Measurements from ENCODE around the gene COL20A1.

COL20A1 gene

DNA sequence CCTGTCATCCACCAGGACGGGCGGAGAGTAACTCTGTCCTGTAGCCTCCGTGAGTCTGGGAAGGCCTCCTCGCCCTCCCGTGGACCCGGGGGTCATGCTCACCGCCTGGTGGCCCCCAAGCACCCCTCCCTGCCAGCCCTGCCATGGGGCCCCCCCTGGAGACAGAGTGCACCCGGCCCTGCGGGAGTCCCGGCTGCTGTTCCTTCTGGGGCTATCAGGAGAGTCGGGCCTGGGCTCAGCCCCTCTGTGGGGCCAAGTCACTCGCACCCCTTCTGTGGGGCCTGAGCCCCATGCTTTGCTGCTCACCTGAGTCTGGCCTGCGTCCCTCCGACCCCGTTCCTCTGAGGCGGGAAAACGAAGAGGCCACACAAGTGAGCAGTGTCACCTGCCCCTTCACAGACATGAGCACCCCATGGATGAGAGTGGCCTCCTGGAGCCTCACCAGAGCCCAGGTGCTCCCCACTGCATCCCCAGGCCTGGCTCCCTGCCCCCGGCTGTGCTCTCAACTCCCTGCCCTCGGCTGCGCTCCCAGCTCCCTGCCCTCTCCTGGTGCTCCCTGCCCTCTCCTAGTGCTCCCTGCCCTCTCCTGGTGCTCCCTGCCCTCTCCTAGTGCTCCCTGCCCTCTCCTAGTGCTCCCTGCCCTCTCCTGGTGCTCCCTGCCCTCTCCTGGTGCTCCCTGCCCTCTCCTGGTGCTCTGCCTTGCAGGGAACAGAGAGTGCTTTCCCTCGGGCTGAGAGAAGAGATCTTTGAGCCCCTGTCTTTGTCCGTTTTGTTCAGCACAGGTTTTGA, 72.8 kb downstream of the COL20A1 start:
- H3K4me3 ChIP-seq (ENCODE audit: low read depth, low read length): no peak overlapping the region
- TF ChIP-seq, protein P1, sequence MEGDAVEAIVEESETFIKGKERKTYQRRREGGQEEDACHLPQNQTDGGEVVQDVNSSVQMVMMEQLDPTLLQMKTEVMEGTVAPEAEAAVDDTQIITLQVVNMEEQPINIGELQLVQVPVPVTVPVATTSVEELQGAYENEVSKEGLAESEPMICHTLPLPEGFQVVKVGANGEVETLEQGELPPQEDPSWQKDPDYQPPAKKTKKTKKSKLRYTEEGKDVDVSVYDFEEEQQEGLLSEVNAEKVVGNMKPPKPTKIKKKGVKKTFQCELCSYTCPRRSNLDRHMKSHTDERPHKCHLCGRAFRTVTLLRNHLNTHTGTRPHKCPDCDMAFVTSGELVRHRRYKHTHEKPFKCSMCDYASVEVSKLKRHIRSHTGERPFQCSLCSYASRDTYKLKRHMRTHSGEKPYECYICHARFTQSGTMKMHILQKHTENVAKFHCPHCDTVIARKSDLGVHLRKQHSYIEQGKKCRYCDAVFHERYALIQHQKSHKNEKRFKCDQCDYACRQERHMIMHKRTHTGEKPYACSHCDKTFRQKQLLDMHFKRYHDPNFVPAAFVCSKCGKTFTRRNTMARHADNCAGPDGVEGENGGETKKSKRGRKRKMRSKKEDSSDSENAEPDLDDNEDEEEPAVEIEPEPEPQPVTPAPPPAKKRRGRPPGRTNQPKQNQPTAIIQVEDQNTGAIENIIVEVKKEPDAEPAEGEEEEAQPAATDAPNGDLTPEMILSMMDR (IDR thresholded peaks at IDR 0.05; ENCODE audit: control insufficient read depth, extremely low read depth, insufficient read depth): no peak
- DNase-seq (ENCODE audit: low read depth): no peak

DNA sequence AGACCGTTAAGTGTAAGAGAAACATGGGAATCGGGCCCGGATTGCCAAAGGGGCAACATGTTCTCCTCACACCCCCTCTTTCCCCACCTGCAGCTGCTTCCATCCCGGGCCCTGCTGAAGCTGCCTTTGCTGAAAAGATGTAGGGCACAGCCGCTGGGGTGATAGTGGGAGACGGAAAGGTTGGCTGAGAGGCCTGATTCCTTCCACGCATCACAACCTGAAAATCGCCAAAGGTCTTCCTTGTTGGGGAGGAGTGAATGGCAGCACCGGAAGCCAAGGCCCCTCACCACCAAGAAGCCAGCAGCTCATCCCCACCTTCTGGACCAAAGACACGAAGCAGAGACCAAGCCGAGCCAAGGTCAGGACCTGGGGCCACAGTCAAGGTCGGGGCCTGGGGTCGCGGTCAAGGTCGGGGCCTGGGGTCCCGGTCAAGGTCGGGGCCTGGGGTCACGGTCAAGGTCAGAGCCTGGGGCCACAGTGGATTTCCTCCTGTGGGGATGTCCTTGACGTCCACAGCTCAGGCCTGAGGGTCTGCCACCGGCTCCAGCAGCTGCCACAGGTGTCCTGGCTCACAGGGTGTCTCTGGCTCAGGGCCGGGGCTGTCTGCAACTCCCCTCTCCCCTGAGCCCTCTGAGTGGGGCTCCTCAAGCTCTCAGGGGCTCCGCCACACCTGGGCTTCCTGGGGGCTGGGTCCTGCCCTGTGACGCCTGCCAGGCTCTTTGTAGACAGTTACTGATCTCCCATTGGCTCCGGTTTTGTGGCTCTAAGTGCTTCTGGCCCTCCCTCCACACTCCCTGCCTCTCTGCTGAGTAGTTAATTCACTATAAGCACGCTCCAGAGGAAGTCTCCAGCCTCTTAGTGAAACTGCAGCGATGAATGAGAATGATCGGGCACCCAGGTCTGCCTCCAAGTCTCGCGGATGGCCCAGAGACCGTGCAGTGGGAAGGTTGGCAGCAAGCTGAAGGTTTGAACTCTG, 73.7 kb downstream of the COL20A1 start:
- no peak for DNase-seq (ENCODE audit: low read depth)
- TF ChIP-seq, protein P1 (IDR thresholded peaks at IDR 0.05; ENCODE audit: control insufficient read depth, extremely low read depth, insufficient read depth): no peak
- H3K4me3 ChIP-seq (ENCODE audit: low read depth, low read length): no peak overlapping the region

DNA sequence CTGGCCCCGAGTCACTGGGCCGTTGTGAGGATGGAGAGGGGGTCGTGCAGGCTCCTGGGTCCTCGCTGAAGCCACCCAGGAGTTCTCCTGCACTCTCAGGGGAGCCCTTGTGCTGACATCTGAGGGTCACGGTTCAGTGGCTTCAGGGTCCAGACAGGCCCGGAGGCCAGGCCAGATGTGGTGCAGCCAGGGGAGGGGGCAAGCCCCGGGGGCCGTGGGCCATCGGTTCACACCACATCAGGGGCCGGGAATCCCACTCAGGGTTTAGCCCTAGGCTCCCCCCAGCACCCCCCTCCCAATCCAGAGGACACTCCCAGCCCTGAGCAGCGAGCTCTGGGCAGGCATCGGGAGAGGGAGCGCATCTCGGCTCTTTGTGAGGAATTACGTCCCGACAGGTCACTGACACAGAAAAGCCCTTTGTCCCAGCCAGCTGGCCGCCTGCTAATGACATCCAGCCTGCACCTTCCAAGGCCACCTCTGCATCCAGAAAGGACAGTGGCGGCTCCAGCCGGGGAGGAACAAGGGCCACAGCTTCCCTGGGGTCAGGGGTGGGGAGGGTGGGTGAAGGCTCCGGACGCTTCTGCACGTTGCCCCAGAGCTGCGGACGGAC, 74.6 kb downstream of the COL20A1 start:
- no peak overlapping the region for H3K4me3 ChIP-seq (ENCODE audit: low read depth, low read length)
- TF ChIP-seq, protein P1 (IDR thresholded peaks at IDR 0.05; ENCODE audit: control insufficient read depth, extremely low read depth, insufficient read depth): no peak
- DNase-seq (ENCODE audit: low read depth): no peak

DNA sequence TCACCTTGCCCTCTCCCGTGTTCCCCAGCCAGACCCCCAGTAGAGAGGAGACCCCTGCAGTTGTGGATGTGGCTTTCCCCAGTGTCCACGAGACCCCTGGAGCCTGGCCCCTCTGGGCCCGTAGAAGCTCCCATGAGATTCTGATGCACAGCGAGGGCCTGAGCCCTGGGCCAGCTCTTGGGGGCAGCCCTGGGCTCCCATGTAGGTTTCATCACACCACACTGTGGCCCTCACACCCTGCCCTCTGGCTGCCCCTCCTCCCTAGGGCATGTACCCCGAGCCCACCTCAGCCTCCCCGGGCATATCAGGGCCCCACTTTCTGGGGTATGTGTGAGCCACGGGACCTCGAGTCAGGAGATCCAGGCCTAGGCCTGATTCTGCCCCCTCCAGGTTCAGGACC, 75.2 kb downstream of the COL20A1 start:
- TF ChIP-seq, protein P1 (IDR thresholded peaks at IDR 0.05; ENCODE audit: control insufficient read depth, extremely low read depth, insufficient read depth): no peak
- H3K4me3 ChIP-seq (ENCODE audit: low read depth, low read length): no peak overlapping the region
- DNase-seq (ENCODE audit: low read depth): no peak

DNA sequence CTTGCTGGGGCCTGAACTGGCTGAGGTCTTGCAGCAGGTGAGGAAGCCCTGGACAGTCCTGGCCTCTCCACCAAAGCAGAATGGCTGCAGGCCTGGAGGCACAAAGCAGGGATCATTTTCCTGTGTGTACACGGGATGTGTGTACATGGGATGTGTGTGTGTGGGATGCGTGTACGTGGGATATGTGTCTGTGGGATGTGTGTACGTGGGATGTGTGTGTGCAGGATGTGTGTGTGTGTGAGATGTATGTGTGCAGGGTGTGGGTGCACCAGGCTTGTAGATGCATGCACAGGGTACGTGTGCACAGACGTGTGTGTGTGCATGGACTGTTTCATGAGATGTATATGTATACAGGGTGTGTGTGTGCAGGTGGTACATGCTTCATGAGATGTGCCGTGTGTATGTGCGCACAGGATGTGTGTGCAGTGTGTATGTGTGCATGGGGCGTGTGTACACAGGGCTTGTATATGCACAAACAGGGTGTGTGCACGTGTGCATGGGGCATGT, 76.1 kb downstream of the COL20A1 start:
- TF ChIP-seq, protein P1 (IDR thresholded peaks at IDR 0.05; ENCODE audit: control insufficient read depth, extremely low read depth, insufficient read depth): no peak
- DNase-seq (ENCODE audit: low read depth): no peak
- no peak overlapping the region for H3K4me3 ChIP-seq (ENCODE audit: low read depth, low read length)

DNA sequence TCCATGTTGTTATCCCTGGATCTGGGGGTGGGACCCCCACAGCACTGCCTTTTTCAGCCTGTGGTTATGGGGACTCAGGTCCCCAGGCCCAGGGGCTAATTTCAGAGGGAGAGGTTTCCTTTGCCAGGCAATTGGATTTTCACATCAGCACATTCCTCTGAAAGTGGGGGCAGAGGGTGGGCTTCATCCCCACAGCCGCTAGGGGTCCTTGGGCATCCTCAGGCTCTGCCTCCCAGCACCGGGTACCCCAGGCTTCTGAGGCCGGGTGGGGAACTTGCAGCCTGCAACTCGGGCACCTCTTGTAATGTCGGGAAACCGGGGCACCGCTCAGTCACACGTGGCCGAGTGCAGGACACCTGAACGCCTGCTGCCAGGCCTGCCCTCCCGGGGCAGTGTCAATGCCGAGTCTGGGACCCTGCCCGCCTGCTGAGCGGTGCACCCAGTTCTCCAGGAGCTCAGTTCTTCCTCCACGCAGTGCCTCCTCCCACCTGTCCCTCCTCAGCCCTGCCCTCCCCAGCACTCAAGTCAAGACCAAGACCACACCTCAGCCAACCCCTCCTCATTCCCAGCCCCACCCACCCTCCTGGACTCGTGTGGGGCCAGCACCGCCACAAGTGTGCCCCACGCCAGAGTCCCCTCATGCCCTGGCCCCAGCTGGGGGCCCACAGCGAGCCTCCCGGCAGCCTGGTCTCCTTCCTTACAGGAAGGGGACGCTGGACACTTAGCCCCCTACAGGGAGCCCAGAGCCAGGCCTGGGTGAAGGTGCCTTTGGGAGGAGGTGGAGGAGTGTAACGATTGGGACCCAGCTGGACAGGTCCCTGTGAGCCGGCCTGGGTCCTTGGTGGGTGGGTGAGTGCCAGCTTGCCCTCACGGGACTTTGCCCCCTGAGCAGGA, 77.0 kb downstream of the COL20A1 start:
- DNase-seq (ENCODE audit: low read depth): no peak
- TF ChIP-seq, protein P1 (IDR thresholded peaks at IDR 0.05; ENCODE audit: control insufficient read depth, extremely low read depth, insufficient read depth): no peak
- H3K4me3 ChIP-seq (ENCODE audit: low read depth, low read length): no peak overlapping the region
